Keratinocyte (primary cell): ENCODE results near the gene SOX15. TPM values are rescaled to one million over a fixed set of nuclear protein-coding genes. Genes with fewer than 3 reads are reported as not detected.
A peak's percentile ranks its signal among the peaks of the same experiment; 100 is the strongest.

Experiments
- DNase-seq: peaks from one replicate; pipeline ENCODE4 v3.0.0-alpha.2; 2011; ENCODE audit warnings: low read depth, missing footprints, low spot score
- FAIRE-seq: peaks from 2 replicates; lab custom pipeline; 2011; peaks lifted over from hg19 to GRCh38; lab: Jason Lieb, UNC
- H2AFZ ChIP-seq: 2 replicates; pipeline ENCODE4 v1.6.0; 2012; ENCODE audit warnings: low read length, control low read depth, inconsistent platforms; ENCODE audit not compliant: control insufficient read depth
- H3K27ac ChIP-seq: 2 replicates; pipeline ENCODE4 v1.5.1; 2011; ENCODE audit warnings: low read length; ENCODE audit not compliant: control insufficient read depth, insufficient read depth
- H3K27me3 ChIP-seq: 3 replicates; pipeline ENCODE4 v1.6.0; 2011; ENCODE audit warnings: low read length; ENCODE audit not compliant: control insufficient read depth, insufficient read depth; ENCODE audit errors: extremely low read depth
- H3K36me3 ChIP-seq, 2 experiments: 2 replicates in 1 of 2; 3 replicates in 1 of 2; pipeline ENCODE4 v1.5.1; 2011; ENCODE audit warnings: low read length in 2 of 2, mild to moderate bottlenecking in 1 of 2; ENCODE audit not compliant: control insufficient read depth in 2 of 2, insufficient read depth in 2 of 2; ENCODE audit errors: extremely low read depth in 1 of 2
- H3K4me1 ChIP-seq: 3 replicates; pipeline ENCODE4 v1.5.1; 2011; ENCODE audit warnings: low read length; ENCODE audit not compliant: control insufficient read depth, insufficient read depth; ENCODE audit errors: extremely low read depth
- H3K4me2 ChIP-seq: 3 replicates; pipeline ENCODE4 v1.6.0; 2011; ENCODE audit warnings: low read depth, low read length; ENCODE audit not compliant: control insufficient read depth, insufficient read depth; ENCODE audit errors: extremely low read depth
- H3K4me3 ChIP-seq, 3 experiments: fragments of 200-600 bp in 1 of 3; sonication (generic) in 1 of 3; 2 replicates in 2 of 3; 3 replicates in 1 of 3; pipeline ENCODE4 v1.5.1; 2011 to 2016; ENCODE audit warnings: low read length in 3 of 3, mild to moderate bottlenecking in 3 of 3, control low read depth in 2 of 3, inconsistent platforms in 1 of 3, low read depth in 1 of 3, mixed read lengths in 1 of 3, mixed run types in 1 of 3, moderate library complexity in 1 of 3; ENCODE audit not compliant: control insufficient read depth in 2 of 3, insufficient read depth in 2 of 3; ENCODE audit errors: extremely low read depth in 1 of 3
- H3K79me2 ChIP-seq: 2 replicates; pipeline ENCODE4 v1.6.0; 2012; ENCODE audit warnings: low read length; ENCODE audit not compliant: control insufficient read depth, insufficient read depth
- H3K9ac ChIP-seq: 3 replicates; pipeline ENCODE4 v1.6.0; 2011; ENCODE audit warnings: low read length; ENCODE audit not compliant: control insufficient read depth, insufficient read depth; ENCODE audit errors: extremely low read depth
- H3K9me1 ChIP-seq: 3 replicates; pipeline ENCODE4 v1.6.0; 2011; ENCODE audit warnings: low read length; ENCODE audit not compliant: control insufficient read depth, insufficient read depth; ENCODE audit errors: extremely low read depth
- H3K9me3 ChIP-seq: 2 replicates; pipeline ENCODE4 v1.5.1; 2012; ENCODE audit warnings: low read depth, low read length; ENCODE audit not compliant: control insufficient read depth
- H4K20me1 ChIP-seq: 3 replicates; pipeline ENCODE4 v1.6.0; 2011; ENCODE audit warnings: low read length; ENCODE audit not compliant: control insufficient read depth, insufficient read depth; ENCODE audit errors: extremely low read depth
- CTCF ChIP-seq, 3 experiments: IDR thresholded peaks in 1 of 3; conservative IDR thresholded peaks in 1 of 3; optimal IDR thresholded peaks in 1 of 3; 2 replicates in 2 of 3; 3 replicates in 1 of 3; pipeline versions ENCODE3 to v1.5.1; 2011; ENCODE audit warnings: low read length in 3 of 3, mild to moderate bottlenecking in 3 of 3, moderate library complexity in 2 of 3, control low read depth in 1 of 3, inconsistent platforms in 1 of 3; ENCODE audit not compliant: insufficient read depth in 2 of 3; ENCODE audit errors: extremely low read depth in 1 of 3
- EZH2 ChIP-seq: IDR thresholded peaks from one replicate; pipeline ENCODE4 v1.6.1; 2012; ENCODE audit warnings: inconsistent platforms, mild to moderate bottlenecking, low read length, moderate library complexity
- dilution Hi-C: fragments of 300-500 bp; cut with MboI; formaldehyde crosslinking; loops from one replicate; pipeline ENCODE4 v1.7.0; 2020; ENCODE audit warnings: low sequenced_read_pairs; ENCODE audit not compliant: extremely low pct_ligation_motif_present
- polyA plus RNA-seq, 5 experiments: library from polyadenylated mRNA; depleted of rRNA in 3 of 5; stranded (reverse) in 3 of 5; stranded (forward) in 1 of 5; unstranded in 1 of 5; fragments of >200 nt; gene quantifications; 1 replicate in 1 of 5; 2 replicates in 3 of 5; 3 replicates in 1 of 5; pipeline versions ENCODE4 v1.2.1 to v1.2.3, GENCODE V29; 2011 to 2012; ENCODE audit warnings: missing spikeins in 2 of 5, low read depth in 1 of 5, low replicate concordance in 1 of 5

The SOX15 gene
- polyA plus RNA-seq, 1 donor (not counting 4 experiments of a cell fraction or from before 2014, with no cell fraction given): 86.2 TPM

- peak overlapping the region; percentile 91 for H3K9ac ChIP-seq
- H3K36me3 ChIP-seq: peaks cover 21 to 33% of the 10 kb centered on the region in 2 experiments
- TF ChIP-seq CTCF (optimal IDR thresholded peaks at IDR 0.05 in 1 of 3, IDR thresholded peaks at IDR 0.05 in 1 of 3, conservative IDR thresholded peaks at IDR 0.05 in 1 of 3; ENCODE audit: extremely low read depth in 1 of 3, insufficient read depth in 2 of 3, low read length in 3 of 3): peak in 1 of 3 experiments; percentile 26
- no peak for TF ChIP-seq EZH2
- peaks cover 43% of the 10 kb centered on the region for H3K4me1 ChIP-seq
- H4K20me1 ChIP-seq: no peaks in the 10 kb centered on the region
- H3K27ac ChIP-seq: peak overlapping the region; percentile 99
- no peak overlapping the region for H2AFZ ChIP-seq
- DNase-seq: no peak
- no peaks in the 10 kb centered on the region for H3K27me3 ChIP-seq
- peaks cover 45% of the 10 kb centered on the region for H3K79me2 ChIP-seq
- peak; percentile 87 for FAIRE-seq
- peak overlapping the region; percentile 97 for H3K4me2 ChIP-seq
- dilution Hi-C loops: no loop called here
- H3K4me3 ChIP-seq: peak overlapping the region; percentile 78 to 98 (median 92)
- no peaks in the 10 kb centered on the region for H3K9me1 ChIP-seq
- H3K9me3 ChIP-seq: no peaks in the 10 kb centered on the region
Observed at GRCh38 chr17:7587420-7588151, 2.3 kb downstream of the SOX15 start.

GRCh38 chr17:7586673-7587419, 3.0 kb downstream of the SOX15 start:
- Histone ChIP-seq H3K36me3 (peaks cover 20 to 27% of the 10 kb centered on the region in 2 experiments), H3K4me1 (peaks cover 43% of the 10 kb centered on the region), H3K27me3 (no peaks in the 10 kb centered on the region), H2AFZ (no peak overlapping the region), H3K4me2 (peak overlapping the region; percentile 97), H3K27ac (peak overlapping the region; percentile 99), H3K79me2 (peaks cover 49% of the 10 kb centered on the region), H3K9me1 (no peaks in the 10 kb centered on the region), H3K4me3 (peak overlapping the region; percentile 78 to 98 (median 92)), H4K20me1 (no peaks in the 10 kb centered on the region), H3K9me3 (no peaks in the 10 kb centered on the region), H3K9ac (peak overlapping the region; percentile 91)
- TF ChIP-seq EZH2 (no peak), CTCF (optimal IDR thresholded peaks at IDR 0.05 in 1 of 3, IDR thresholded peaks at IDR 0.05 in 1 of 3, conservative IDR thresholded peaks at IDR 0.05 in 1 of 3; ENCODE audit: extremely low read depth in 1 of 3, insufficient read depth in 2 of 3, low read length in 3 of 3) (peak; percentile 84 to 91 (median 89))
- FAIRE-seq (peak; percentile 81), DNase-seq (no peak)
- dilution Hi-C loops: no loop called here
